NB4 (cell line): ENCODE data around the gene SDK2.

Source experiments
- DNase-seq: peaks from one replicate; pipeline ENCODE4 v3.0.0; 2010; ENCODE audit warnings: low read depth
- H3K4me3 ChIP-seq: one replicate; pipeline ENCODE4 v1.5.1; 2011; ENCODE audit warnings: mild to moderate bottlenecking, low read depth, low read length, moderate library complexity
- CTCF ChIP-seq: IDR thresholded peaks from one replicate; pipeline ENCODE4 v1.5.1; 2012; ENCODE audit warnings: low read depth, low read length
- MAX ChIP-seq: IDR thresholded peaks from 2 replicates; pipeline ENCODE4 v1.6.1; 2011; ENCODE audit warnings: low read depth, low read length
- MYC ChIP-seq: IDR thresholded peaks from 2 replicates; pipeline ENCODE4 v1.6.1; 2011; ENCODE audit warnings: low read depth, low read length
- POLR2A ChIP-seq: IDR thresholded peaks from 2 replicates; pipeline ENCODE4 v1.6.1; 2011; ENCODE audit warnings: mild to moderate bottlenecking; ENCODE audit not compliant: insufficient read length; ENCODE audit errors: extremely low read depth

SDK2 gene

GRCh38 chr17:73305845-73306836 is 338.1 kb downstream of the SDK2 start:
- no peak overlapping the region for H3K4me3 ChIP-seq
- TF ChIP-seq MAX (no peak), CTCF (no peak), POLR2A (no peak), MYC (no peak)
- DNase-seq, result no peak

- no peak for DNase-seq
- no peak overlapping the region for H3K4me3 ChIP-seq
- TF ChIP-seq POLR2A, result no peak
- TF ChIP-seq MYC, result no peak
- TF ChIP-seq CTCF, result no peak
- TF ChIP-seq MAX, result no peak
These were observed 339.1 kb downstream of the SDK2 start for GRCh38 chr17:73304971-73305812.

GRCh38 chr17:73304438-73304837 is 339.8 kb downstream of the SDK2 start:
- no peak for DNase-seq
- no peak for TF ChIP-seq CTCF
- no peak for TF ChIP-seq MYC
- TF ChIP-seq MAX, result no peak
- no peak for TF ChIP-seq POLR2A
- no peak overlapping the region for H3K4me3 ChIP-seq

- no peak overlapping the region for H3K4me3 ChIP-seq
- TF ChIP-seq CTCF, result no peak
- TF ChIP-seq MAX, result no peak
- no peak for TF ChIP-seq POLR2A
- DNase-seq, result no peak
These were observed 342.1 kb downstream of the SDK2 start for GRCh38 chr17:73302189-73302588.

GRCh38 chr17:73301369-73301768 is 342.9 kb downstream of the SDK2 start:
- H3K4me3 ChIP-seq, result no peak overlapping the region
- no peak for DNase-seq
- TF ChIP-seq CTCF, result no peak
- TF ChIP-seq MYC, result no peak
- no peak for TF ChIP-seq MAX
- TF ChIP-seq POLR2A, result no peak
